SIG-M5 treated with dmso at 0.1 percent for 504 hours (cell line): ENCODE results near the gene ARHGAP28.

Source experiments
- DNase-seq: peaks from one replicate; lab custom pipeline; 2025; ENCODE audit not compliant: unreplicated experiment; lab: John Stamatoyannopoulos, UW

Gene ARHGAP28

GRCh38 chr18:6729247-6730091 is at the start of gene ARHGAP28:
TSS of gene ARHGAP28 (plus strand) at chr18:6729716. CDS start at chr18:6729822, 106 bp downstream.
- no peak for DNase-seq

- no peak for DNase-seq
Measured at GRCh38 chr18:6681331-6681875, 48.1 kb upstream of the ARHGAP28 start.

- DNase-seq = no peak
Measured at GRCh38 chr18:6682437-6683111, 46.9 kb upstream of the ARHGAP28 start.

GRCh38 chr18:6683112-6683876 is 46.2 kb upstream of the ARHGAP28 start:
- DNase-seq = no peak

GRCh38 chr18:6687676-6688075 is 41.8 kb upstream of the ARHGAP28 start:
- no peak for DNase-seq

- no peak for DNase-seq
Measured at GRCh38 chr18:6708890-6709289, 20.6 kb upstream of the ARHGAP28 start.

GRCh38 chr18:6711467-6711866 is 18.0 kb upstream of the ARHGAP28 start:
- DNase-seq = no peak

- no peak for DNase-seq
Measured at GRCh38 chr18:6712401-6712800, 17.1 kb upstream of the ARHGAP28 start.

- no peak for DNase-seq
Measured at GRCh38 chr18:6714010-6714409, 15.5 kb upstream of the ARHGAP28 start.

- no peak for DNase-seq
Measured at GRCh38 chr18:6718267-6718666, 11.2 kb upstream of the ARHGAP28 start.

- no peak for DNase-seq
Measured at GRCh38 chr18:6719098-6719846, 10.2 kb upstream of the ARHGAP28 start.

- no peak for DNase-seq
Measured at GRCh38 chr18:6719910-6720683, 9.4 kb upstream of the ARHGAP28 start.

GRCh38 chr18:6721755-6722154 is 7.8 kb upstream of the ARHGAP28 start:
- DNase-seq = no peak

GRCh38 chr18:6722690-6723089 is 6.8 kb upstream of the ARHGAP28 start:
- no peak for DNase-seq

- DNase-seq = no peak
Measured at GRCh38 chr18:6724331-6724730, 5.2 kb upstream of the ARHGAP28 start.

- no peak for DNase-seq
Measured at GRCh38 chr18:6728331-6728730, 1.2 kb upstream of the ARHGAP28 start.

GRCh38 chr18:6728809-6729246 is 688 bp upstream of the ARHGAP28 start:
- DNase-seq = no peak

- no peak for DNase-seq
Measured at GRCh38 chr18:6730416-6731221, 1.1 kb downstream of the ARHGAP28 start.

GRCh38 chr18:6731222-6731596 is 1.7 kb downstream of the ARHGAP28 start:
- no peak for DNase-seq
